ENCODE results near the gene SNRNP35. TPM values are rescaled to one million over a fixed set of nuclear protein-coding genes. Genes with fewer than 3 reads are reported as not detected.
"Not testable (repeated sequence)": the region's sequence is repeated elsewhere in the genome, so short reads cannot be mapped to it uniquely, and the experiment has no call there.

Gene SNRNP35
- total and polyA plus RNA-seq, 9 donors = 23.1 to 34.2 (median 31.1) TPM

DNA sequence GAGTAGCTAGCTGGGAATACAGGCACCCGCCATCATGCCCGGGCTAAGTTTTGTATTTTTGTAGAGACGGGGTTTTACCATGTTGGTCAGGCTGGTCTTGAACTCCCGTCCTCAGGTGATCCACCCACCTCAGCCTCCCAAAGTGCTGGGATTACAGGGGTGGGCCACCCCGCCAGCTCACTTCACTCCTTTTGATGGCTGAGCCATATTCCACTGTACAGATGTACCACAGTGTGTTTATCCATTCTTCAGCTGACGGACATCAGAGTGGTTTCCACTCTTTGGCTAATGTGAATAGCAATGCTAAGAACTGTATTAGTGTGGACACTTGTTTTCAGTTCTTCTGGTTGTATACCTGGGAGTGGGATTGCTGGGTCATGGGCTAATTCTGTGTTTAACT is 29.5 kb downstream of the SNRNP35 start:
- Histone ChIP-seq H3K4me3 (ENCODE audit: low read length) (no peak overlapping the region), H3K36me3 (ENCODE audit: control insufficient read depth, insufficient read depth, low read length) (peaks cover 52% of the 10 kb centered on the region), H3K27me3 (ENCODE audit: control insufficient read depth, insufficient read depth, low read length) (no peaks in the 10 kb centered on the region), H3K9me3 (replicated peaks; ENCODE audit: control insufficient read depth, low read depth, low read length) (no peaks in the 10 kb centered on the region), H3K27ac (ENCODE audit: low read length) (no peak overlapping the region), H3K4me1 (ENCODE audit: control insufficient read depth, insufficient read depth, low read length) (peaks cover 7% of the 10 kb centered on the region)
- no peak for DNase-seq
- 100% methylated on average over 3 of the region's 6 CpGs for WGBS (ENCODE audit: insufficient coverage)

DNA sequence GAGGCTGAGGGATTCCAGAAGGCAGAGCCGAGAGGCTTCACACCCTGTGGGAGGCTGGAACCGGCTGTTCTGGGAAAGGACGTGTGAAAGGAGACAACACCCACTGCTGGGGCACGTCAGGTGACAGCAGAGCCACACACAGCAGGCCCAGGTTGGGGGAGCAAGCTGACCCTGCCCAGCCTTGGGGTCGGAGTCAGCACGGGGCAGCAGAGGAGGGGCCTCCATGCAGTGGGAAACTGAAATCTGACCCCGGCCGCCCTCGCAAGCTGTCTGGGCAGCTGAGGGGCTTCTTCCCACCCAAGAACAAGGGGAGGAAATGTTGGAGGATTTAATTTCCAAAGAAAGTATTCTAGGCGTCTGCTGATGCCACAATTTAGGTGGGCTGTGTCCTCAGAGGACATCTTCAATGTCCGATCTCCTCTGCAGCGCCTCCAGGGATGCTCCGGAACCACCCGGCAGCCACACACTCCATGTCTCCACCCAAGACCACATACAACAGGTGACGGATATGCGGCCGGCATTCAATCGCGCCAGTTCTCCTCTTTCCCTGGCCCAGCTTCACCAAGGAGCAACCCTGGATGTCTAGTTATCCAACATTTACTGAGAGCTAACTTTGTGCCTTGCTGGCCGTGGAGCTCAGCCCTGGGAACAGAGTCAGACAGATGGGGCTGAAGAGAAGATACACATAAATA is 30.7 kb downstream of the SNRNP35 start:
- Histone ChIP-seq H3K4me3 (ENCODE audit: low read length) (no peak overlapping the region), H3K4me1 (ENCODE audit: control insufficient read depth, insufficient read depth, low read length) (peaks cover 7% of the 10 kb centered on the region), H3K27me3 (ENCODE audit: control insufficient read depth, insufficient read depth, low read length) (no peaks in the 10 kb centered on the region), H3K27ac (ENCODE audit: low read length) (no peak overlapping the region), H3K36me3 (ENCODE audit: control insufficient read depth, insufficient read depth, low read length) (peaks cover 40% of the 10 kb centered on the region), H3K9me3 (replicated peaks; ENCODE audit: control insufficient read depth, low read depth, low read length) (no peaks in the 10 kb centered on the region)
- 62% methylated on average over 17 of the region's 20 CpGs for WGBS (ENCODE audit: insufficient coverage)
- DNase-seq = no peak

DNA sequence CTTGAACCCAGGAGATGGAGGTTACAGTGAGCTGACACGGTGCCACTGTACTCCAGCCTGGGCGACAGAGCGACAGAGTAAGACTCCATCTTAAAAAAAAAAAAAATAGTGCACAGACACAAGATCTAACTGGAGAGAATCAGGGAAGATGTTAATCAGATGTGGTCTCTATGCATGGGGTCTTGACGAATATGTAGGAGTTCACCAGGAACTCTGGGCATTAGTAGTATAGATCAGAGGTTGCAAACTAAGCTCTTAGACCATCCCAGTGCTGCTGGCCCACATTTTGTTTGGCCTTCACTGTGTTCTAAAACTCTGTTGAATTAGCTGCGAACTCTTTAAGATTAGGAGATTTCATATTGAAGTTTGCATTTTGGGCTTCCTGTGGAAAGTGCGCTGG is 31.6 kb downstream of the SNRNP35 start:
- Histone ChIP-seq H3K27me3 (ENCODE audit: control insufficient read depth, insufficient read depth, low read length) (no peaks in the 10 kb centered on the region), H3K4me1 (ENCODE audit: control insufficient read depth, insufficient read depth, low read length) (peaks cover 7% of the 10 kb centered on the region)
- WGBS (ENCODE audit: insufficient coverage) = 95% methylated on average over 4 of the region's 6 CpGs

DNA sequence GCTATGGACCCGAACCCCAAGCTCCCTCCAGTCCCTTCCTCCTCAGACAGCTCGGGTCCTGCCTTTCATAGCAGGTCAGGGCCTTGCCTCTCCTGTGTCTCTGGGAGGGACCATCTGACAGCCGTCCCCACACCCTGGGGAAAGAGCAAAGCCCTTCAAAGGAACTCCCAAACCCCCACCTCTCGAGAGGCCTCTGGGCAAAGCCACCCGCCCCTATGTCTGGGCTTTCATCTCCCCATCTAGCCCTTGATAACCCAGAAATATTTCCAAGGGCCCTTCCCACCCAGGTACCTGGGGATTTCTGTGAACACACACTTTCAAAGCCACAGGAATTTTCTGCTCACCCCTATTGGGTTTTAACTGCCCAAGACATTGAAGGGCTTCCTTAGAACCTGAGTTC is 32.1 kb downstream of the SNRNP35 start:
- no peak overlapping the region for H3K27ac ChIP-seq (ENCODE audit: low read length)
- no peaks in the 10 kb centered on the region for H3K27me3 ChIP-seq (ENCODE audit: control insufficient read depth, insufficient read depth, low read length)
- H3K4me1 ChIP-seq (ENCODE audit: control insufficient read depth, insufficient read depth, low read length) = peaks cover 7% of the 10 kb centered on the region
- no peak overlapping the region for H3K4me3 ChIP-seq (ENCODE audit: low read length)
- no peak for DNase-seq
- whole genome bisulfite sequencing (ENCODE audit: insufficient coverage) = 59% methylated on average over 5 of the region's 5 CpGs
- peaks cover 37% of the 10 kb centered on the region for H3K36me3 ChIP-seq (ENCODE audit: control insufficient read depth, insufficient read depth, low read length)
- no peaks in the 10 kb centered on the region for H3K9me3 ChIP-seq (replicated peaks; ENCODE audit: control insufficient read depth, low read depth, low read length)

More for the DNA sequence above, 31.6 kb downstream of the SNRNP35 start:
- Histone ChIP-seq H3K36me3 (ENCODE audit: control insufficient read depth, insufficient read depth, low read length) (peaks cover 39% of the 10 kb centered on the region), H3K4me3 (ENCODE audit: low read length) (no peak overlapping the region), H3K9me3 (replicated peaks; ENCODE audit: control insufficient read depth, low read depth, low read length) (no peaks in the 10 kb centered on the region), H3K27ac (ENCODE audit: low read length) (no peak overlapping the region)
- DNase-seq = no peak

DNA sequence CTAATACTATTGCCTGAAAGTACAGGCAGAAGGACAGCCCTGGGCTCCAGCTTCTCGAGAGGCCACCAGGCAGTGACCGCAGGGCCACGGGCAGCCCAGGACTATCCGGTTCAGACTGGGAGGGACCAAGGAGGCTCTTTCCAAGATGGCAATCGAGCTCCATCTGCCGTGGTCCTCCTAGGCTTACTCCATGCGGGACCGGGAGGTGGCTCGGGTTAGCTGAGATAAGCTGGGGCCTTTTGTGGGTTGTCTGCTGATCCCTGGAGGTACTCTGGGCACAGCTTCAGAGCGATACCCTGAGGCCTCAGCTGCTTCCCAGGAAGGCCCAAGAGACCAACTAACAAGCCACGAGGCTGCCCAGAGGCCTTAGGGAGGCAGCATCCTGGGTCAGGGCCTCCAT is 33.1 kb downstream of the SNRNP35 start:
- Histone ChIP-seq H3K27me3 (ENCODE audit: control insufficient read depth, insufficient read depth, low read length) (no peaks in the 10 kb centered on the region), H3K27ac (ENCODE audit: low read length) (no peak overlapping the region), H3K9me3 (replicated peaks; ENCODE audit: control insufficient read depth, low read depth, low read length) (no peaks in the 10 kb centered on the region), H3K4me1 (ENCODE audit: control insufficient read depth, insufficient read depth, low read length) (peaks cover 7% of the 10 kb centered on the region), H3K36me3 (ENCODE audit: control insufficient read depth, insufficient read depth, low read length) (peaks cover 28% of the 10 kb centered on the region), H3K4me3 (ENCODE audit: low read length) (no peak overlapping the region)
- 85% methylated on average over 7 of the region's 11 CpGs for WGBS (ENCODE audit: insufficient coverage)
- DNase-seq = no peak

DNA sequence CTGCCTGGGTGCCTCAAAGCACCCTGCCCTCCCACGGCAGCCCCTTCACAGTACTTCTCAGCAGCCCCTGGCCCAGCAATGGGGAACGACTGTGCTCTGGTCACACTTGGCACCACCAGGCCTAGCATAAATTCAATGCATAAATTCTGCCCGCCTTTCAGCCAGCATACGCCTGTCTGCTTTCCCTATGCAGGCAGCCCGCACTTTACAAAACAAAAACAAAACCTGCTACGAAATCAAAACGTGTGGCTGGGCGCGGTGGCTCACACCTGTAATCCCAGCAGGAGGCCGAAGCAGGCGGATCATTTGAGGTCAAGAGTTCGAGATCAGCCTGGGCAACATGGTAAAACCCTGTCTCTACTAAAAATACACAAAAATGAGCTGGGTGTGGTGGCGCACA is 33.5 kb downstream of the SNRNP35 start:
- H3K27ac ChIP-seq (ENCODE audit: low read length) = no peak overlapping the region
- 88% methylated on average over 11 of the region's 13 CpGs for WGBS (ENCODE audit: insufficient coverage)
- H3K4me1 ChIP-seq (ENCODE audit: control insufficient read depth, insufficient read depth, low read length) = peaks cover 7% of the 10 kb centered on the region
- peaks cover 31% of the 10 kb centered on the region for H3K36me3 ChIP-seq (ENCODE audit: control insufficient read depth, insufficient read depth, low read length)
- H3K27me3 ChIP-seq (ENCODE audit: control insufficient read depth, insufficient read depth, low read length) = no peaks in the 10 kb centered on the region
- no peak overlapping the region for H3K4me3 ChIP-seq (ENCODE audit: low read length)
- H3K9me3 ChIP-seq (replicated peaks; ENCODE audit: control insufficient read depth, low read depth, low read length) = no peaks in the 10 kb centered on the region
- DNase-seq = no peak

DNA sequence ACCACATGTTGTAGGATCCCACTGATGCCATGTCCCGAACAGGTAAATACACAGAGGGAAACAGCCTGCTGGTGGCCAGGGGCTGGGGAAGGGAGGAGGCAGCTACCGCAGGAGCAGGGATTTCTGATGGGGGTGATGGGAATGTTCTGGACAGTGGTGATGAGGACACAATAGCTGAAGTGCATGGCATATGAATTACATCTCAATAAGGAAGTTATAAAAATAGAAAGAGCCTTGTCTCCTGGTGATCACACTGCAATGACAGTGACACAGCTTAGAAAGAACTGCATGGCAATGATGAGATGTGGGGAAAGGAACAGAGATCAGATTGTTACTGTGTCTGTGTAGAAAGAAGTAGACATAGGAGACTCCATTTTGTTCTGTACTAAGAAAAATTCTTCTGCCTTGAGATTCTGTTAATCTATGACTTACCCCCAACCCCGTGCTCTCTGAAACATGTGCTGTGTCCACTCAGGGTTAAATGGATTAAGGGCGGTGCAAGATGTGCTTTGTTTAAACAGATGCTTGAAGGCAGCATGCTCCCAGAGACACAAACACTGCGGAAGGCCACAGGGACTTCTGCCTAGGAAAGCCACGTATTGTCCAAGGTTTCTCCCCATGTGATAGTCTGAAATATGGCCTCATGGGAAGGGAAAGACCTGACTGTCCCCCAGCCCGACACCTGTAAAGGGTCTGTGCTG is 34.5 kb downstream of the SNRNP35 start:
- not testable (repeated sequence) for H3K4me1 ChIP-seq (ENCODE audit: control insufficient read depth, insufficient read depth, low read length); H3K27ac ChIP-seq (ENCODE audit: low read length); H3K4me3 ChIP-seq (ENCODE audit: low read length); H3K9me3 ChIP-seq (replicated peaks; ENCODE audit: control insufficient read depth, low read depth, low read length); H3K27me3 ChIP-seq (ENCODE audit: control insufficient read depth, insufficient read depth, low read length); DNase-seq
- WGBS (ENCODE audit: insufficient coverage) = 52% methylated on average over 3 of the region's 7 CpGs
- peaks cover 34% of the 10 kb centered on the region for H3K36me3 ChIP-seq (ENCODE audit: control insufficient read depth, insufficient read depth, low read length)

DNA sequence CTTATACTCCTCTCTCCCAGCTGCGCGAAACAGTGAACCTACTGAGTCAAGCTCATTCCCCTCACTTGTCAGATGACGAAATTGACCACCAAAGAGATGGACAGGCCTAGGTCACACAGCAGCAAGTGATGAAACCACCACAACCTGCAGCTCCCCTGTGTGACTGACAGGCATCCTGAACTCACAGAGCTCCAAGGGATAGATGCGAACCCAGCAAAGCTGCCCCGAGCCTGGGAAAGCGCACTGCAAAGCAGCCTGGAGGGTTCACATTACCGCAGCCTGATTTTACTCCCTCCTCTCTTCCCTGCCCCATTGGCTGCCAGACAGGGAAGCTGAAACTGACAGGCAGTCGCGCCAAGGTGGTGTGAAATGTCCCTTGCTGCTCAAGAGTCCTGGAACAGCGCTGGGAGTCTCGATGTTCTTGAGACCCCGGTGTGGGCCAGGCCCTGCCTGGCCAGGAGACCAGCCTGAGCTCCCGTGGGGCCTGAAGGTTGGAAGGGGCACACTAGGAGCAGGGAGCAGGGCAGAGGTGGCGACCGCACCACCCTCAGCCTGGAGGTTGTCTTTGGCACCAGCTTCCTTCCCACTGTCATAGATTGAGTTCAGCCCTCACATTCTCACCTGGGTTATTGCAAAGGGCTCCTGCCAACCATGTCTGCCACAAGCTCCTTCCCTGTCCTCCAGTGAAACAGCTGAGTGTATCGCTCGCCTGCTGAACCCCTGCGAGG is 36.3 kb downstream of the SNRNP35 start:
- Histone ChIP-seq H3K4me1 (ENCODE audit: control insufficient read depth, insufficient read depth, low read length) (peaks cover 2% of the 10 kb centered on the region), H3K9me3 (replicated peaks; ENCODE audit: control insufficient read depth, low read depth, low read length) (no peaks in the 10 kb centered on the region), H3K27ac (ENCODE audit: low read length) (no peak overlapping the region), H3K27me3 (ENCODE audit: control insufficient read depth, insufficient read depth, low read length) (no peaks in the 10 kb centered on the region), H3K36me3 (ENCODE audit: control insufficient read depth, insufficient read depth, low read length) (peaks cover 49% of the 10 kb centered on the region), H3K4me3 (ENCODE audit: low read length) (no peak overlapping the region)
- WGBS (ENCODE audit: insufficient coverage) = 76% methylated on average over 18 of the region's 18 CpGs
- no peak for DNase-seq

DNA sequence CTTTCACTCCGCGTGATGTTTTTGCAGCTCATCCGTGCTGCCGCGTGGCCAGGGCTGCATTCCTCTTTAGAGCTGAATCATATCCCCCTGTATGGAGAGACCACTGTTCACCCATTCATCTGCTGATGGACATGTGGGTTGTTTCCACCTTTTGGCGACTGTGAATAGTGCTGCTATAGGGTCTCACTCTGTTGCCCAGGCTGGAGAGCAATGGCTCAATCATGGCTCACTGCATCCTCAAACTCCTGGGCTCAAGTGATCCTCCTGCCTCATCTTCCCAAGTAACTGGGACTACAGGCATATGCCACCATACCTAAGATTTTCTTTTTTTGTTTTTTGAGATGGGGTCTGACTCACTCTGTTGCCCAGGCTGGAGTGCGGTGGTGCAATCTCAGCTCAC is 39.1 kb downstream of the SNRNP35 start:
- H3K36me3 ChIP-seq (ENCODE audit: control insufficient read depth, insufficient read depth, low read length) = peaks cover 38% of the 10 kb centered on the region
- no peak overlapping the region for H3K4me3 ChIP-seq (ENCODE audit: low read length)
- peaks cover 2% of the 10 kb centered on the region for H3K4me1 ChIP-seq (ENCODE audit: control insufficient read depth, insufficient read depth, low read length)
- DNase-seq = no peak
- H3K27ac ChIP-seq (ENCODE audit: low read length) = no peak overlapping the region
- H3K9me3 ChIP-seq (replicated peaks; ENCODE audit: control insufficient read depth, low read depth, low read length) = no peaks in the 10 kb centered on the region
- WGBS (ENCODE audit: insufficient coverage) = no CpG with 5 or more reads among the region's 7 CpGs
- no peaks in the 10 kb centered on the region for H3K27me3 ChIP-seq (ENCODE audit: control insufficient read depth, insufficient read depth, low read length)

DNA sequence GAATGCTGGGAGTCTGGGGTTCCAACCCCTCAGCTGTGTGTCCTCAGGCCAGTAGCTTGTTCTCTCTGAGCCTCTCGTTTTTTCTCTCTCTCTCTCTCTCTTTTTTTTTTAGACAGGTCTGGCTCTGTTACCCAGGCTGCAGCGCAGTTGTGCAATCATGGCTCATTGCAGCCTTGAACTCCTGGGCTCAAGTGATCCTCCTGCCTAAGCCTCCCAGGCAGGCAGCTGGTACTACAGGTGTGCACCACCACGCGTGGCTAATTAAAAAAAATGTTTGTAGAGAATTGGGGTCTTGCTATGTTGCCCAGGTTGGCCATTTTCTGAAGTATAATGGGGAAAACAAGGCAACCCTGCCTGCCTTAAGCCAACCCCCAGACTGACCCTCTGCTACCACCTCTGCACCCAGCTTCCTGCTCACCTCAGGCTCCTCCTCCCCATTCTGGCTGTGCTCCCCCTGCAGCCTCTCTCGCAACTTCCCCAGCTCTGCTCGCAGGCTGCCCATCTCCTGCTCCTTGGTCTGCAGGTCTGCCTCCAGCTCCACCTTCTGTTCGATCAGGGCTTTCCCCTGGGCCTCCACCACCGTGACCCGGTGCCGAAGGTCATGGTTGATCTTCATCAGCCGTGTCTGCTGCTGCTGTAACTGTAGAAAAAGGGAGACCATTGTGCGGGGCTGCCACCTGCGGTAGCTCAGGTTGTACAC is 40.3 kb downstream of the SNRNP35 start:
- Histone ChIP-seq H3K27me3 (ENCODE audit: control insufficient read depth, insufficient read depth, low read length) (no peaks in the 10 kb centered on the region), H3K4me1 (ENCODE audit: control insufficient read depth, insufficient read depth, low read length) (no peaks in the 10 kb centered on the region), H3K36me3 (ENCODE audit: control insufficient read depth, insufficient read depth, low read length) (peaks cover 38% of the 10 kb centered on the region), H3K9me3 (replicated peaks; ENCODE audit: control insufficient read depth, low read depth, low read length) (no peaks in the 10 kb centered on the region), H3K4me3 (ENCODE audit: low read length) (no peak overlapping the region), H3K27ac (ENCODE audit: low read length) (no peak overlapping the region)
- WGBS (ENCODE audit: insufficient coverage) = 92% methylated on average over 11 of the region's 13 CpGs
- no peak for DNase-seq

All from muscle of leg (tissue), 11 donors.